ENCODE data around the gene OSBPL1A.

DNA sequence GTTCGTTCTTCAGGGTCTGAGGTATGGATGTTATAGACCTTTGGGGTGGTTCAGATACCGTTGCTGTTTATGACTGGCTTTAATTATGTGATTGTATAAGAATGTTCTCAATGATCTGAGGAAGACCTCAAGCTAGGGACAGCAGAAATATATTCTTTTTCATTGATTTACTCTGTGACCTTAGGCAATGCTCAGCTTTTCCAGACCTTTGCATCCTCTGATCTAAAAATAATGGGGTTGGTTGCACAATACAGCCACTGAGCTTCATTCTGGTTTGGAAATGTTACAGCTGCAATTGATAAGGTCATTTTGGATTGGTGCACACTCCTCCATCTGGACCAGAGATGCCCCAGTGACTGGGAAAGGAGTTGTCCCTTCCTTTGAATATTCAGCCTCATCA is 276.0 kb downstream of the OSBPL1A start:
- TF ChIP-seq, protein P1, sequence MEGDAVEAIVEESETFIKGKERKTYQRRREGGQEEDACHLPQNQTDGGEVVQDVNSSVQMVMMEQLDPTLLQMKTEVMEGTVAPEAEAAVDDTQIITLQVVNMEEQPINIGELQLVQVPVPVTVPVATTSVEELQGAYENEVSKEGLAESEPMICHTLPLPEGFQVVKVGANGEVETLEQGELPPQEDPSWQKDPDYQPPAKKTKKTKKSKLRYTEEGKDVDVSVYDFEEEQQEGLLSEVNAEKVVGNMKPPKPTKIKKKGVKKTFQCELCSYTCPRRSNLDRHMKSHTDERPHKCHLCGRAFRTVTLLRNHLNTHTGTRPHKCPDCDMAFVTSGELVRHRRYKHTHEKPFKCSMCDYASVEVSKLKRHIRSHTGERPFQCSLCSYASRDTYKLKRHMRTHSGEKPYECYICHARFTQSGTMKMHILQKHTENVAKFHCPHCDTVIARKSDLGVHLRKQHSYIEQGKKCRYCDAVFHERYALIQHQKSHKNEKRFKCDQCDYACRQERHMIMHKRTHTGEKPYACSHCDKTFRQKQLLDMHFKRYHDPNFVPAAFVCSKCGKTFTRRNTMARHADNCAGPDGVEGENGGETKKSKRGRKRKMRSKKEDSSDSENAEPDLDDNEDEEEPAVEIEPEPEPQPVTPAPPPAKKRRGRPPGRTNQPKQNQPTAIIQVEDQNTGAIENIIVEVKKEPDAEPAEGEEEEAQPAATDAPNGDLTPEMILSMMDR (IDR thresholded peaks at IDR 0.05; ENCODE audit: poor library complexity) = no peak
- TF ChIP-seq EZH2 (IDR thresholded peaks at IDR 0.05; ENCODE audit: borderline replicate concordance) (no peak), EZH2phosphoT487 (IDR thresholded peaks at IDR 0.05; ENCODE audit: low read depth, severe bottlenecking, unreplicated experiment) (no peak)
